ENCODE data around the gene FAM227A.
"Not testable (repeated sequence)": the region's sequence is repeated elsewhere in the genome, so short reads cannot be mapped to it uniquely, and the experiment has no call there.

Gene FAM227A

GRCh38 chr22:38610234-38610633, 46.0 kb downstream of the FAM227A start:
- DNase-seq, result no peak

DNA sequence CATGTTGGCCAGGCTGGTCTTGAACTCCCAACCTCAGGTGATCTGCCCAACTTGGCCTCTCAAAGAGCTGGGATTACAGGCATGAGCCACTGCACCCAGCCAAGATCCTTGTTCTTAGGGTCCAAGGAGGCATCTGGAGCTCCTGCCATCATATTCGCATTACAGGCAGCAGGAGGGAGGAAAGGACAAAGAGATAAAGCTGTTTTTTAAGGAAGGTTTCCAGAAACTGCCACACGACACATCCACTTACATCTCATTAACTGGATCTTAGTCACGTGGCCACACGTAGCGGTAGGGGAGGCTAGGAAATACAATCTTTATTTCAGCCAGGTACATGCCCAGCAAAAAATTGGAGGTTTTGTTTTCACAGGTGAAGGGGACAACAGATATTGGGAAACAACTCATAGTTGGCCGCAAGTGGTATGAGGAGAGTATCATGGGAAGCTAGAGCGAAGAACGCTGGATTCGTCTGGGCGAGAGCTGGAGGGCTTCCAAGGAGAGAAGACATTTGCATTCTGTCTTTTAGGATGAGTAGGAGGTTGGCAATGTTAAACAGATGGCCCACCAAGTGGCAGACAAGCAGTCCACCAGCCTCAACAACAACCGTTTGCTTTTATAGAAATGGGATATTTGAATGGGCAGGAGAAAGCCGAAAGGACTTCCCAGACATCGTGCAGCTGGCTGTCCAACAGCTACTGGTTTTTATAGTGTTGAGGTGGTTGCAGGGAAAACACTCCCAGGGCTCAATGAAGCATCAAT, 47.0 kb downstream of the FAM227A start:
- no peak for DNase-seq

DNA sequence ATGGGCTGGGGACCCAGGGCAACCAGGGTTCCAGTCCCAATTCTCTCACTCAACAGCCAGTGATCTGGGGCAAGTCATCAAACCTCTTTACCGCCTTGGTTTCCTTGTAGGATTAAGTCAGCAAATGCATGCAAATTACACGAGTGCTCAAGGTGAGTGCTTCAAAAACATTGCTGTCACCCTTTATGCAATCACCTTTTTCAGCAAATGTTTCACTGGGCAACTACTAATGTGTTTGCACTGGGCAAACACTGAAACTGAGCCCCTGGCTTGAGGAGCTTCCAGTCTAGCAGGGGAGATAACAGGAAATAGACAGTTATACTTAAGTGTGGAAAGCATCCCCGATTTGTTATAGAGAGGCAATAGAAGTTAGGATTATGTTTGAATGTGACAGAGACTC, 48.5 kb downstream of the FAM227A start:
- no peak for DNase-seq

GRCh38 chr22:38602166-38602565, 54.0 kb downstream of the FAM227A start:
- DNase-seq, result no peak

GRCh38 chr22:38601221-38601764, 54.9 kb downstream of the FAM227A start:
- DNase-seq, result no peak

- no peak for DNase-seq
These were observed 56.7 kb downstream of the FAM227A start for GRCh38 chr22:38599466-38599865.

GRCh38 chr22:38582923-38583322, 73.3 kb downstream of the FAM227A start:
- not testable (repeated sequence) for DNase-seq

DNA sequence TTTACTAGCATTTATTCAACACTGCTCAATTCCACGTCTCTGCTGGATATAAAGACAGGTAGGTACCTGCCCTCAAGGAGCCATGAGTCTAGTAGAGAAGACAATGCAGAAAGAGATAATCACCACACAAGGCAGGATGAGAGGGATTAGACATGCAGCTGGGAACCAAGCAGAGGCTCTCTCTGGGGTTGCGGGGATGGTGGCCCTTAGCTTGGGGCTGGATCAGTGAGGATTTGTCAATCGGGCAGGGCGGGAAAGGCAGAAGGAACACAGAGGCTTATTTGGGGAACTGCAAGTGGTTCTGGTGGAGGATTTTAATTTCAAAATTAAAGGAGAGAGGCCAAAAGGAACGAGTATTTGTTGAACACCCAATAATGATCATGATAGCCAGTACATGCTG, 77.7 kb downstream of the FAM227A start:
- no peak for DNase-seq

GRCh38 chr22:38572065-38572464, 84.1 kb downstream of the FAM227A start:
- peak; percentile 10 to 12 for DNase-seq

GRCh38 chr22:38570779-38571364, 85.3 kb downstream of the FAM227A start:
- DNase-seq, result peak; percentile 12 to 25

- DNase-seq, result peak; percentile 98
These were observed 86.0 kb downstream of the FAM227A start, which contains the start of gene DMC1 for GRCh38 chr22:38569972-38570778. TSS of gene DMC1 (minus strand) at chr22:38570183. CDS start at chr22:38568256, 1,927 bp downstream.

- no peak for DNase-seq
These were observed 86.8 kb downstream of the FAM227A start for GRCh38 chr22:38569181-38569971.

GRCh38 chr22:38567531-38568285, 88.5 kb downstream of the FAM227A start:
- DNase-seq, result no peak

DNA sequence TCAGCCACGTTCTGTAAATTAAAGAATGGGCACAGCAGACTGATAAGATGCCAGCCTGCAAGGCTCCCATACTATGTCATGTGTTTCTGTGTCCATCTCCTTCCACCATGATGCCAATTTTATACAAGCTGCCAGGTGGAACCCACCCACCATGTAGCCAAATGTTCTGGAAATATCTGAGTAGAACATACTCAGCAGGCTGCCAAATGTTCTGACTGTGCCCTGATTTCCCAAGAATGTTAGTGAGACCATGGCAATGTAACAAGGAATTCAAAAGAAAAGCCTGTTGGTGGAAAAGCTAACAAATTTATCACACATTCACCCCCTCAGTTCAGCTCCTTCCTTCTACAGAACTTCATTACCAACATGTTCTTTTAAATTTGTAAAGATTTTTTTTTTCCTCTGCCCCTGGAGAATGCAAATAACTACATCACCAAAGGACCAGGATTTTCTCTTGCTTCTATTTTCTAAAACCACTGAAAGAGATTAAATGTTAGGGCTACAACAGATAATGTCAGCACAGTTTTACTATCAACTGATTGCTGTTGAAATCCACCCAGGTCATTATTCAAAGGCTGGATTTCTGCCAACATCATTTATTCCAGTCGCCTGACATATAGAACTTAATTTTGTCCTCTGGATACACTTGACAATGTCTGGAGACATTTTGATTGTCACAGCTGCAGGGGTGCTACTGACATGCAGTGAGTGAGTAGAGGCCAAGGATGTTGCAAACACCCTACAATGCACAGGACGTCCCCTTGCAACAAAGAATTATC, 89.3 kb downstream of the FAM227A start:
- DNase-seq, result no peak

GRCh38 chr22:38565441-38565840, 90.8 kb downstream of the FAM227A start:
- DNase-seq, result no peak

DNA sequence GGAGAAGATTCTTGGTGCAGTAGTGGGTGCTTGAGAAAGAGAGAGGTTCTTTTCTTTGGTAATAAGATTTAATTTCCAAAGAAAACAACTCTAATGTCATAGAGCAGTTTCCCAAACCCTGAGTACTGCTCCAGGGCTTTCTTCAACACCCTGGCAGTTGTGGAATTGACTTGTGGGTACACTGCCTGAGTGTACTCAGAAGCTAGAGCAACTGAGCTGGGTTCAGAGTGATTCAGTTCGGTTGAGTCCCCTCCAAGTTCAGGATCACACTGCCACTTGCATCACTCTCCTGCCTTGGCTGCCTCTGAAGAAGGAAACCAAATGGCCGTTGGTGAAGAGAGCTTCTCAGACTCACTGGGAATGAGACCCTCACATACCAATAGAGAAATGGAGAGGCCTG, 91.5 kb downstream of the FAM227A start:
- no peak for DNase-seq

- no peak for DNase-seq
These were observed 101.9 kb downstream of the FAM227A start for GRCh38 chr22:38554281-38554680.

DNA sequence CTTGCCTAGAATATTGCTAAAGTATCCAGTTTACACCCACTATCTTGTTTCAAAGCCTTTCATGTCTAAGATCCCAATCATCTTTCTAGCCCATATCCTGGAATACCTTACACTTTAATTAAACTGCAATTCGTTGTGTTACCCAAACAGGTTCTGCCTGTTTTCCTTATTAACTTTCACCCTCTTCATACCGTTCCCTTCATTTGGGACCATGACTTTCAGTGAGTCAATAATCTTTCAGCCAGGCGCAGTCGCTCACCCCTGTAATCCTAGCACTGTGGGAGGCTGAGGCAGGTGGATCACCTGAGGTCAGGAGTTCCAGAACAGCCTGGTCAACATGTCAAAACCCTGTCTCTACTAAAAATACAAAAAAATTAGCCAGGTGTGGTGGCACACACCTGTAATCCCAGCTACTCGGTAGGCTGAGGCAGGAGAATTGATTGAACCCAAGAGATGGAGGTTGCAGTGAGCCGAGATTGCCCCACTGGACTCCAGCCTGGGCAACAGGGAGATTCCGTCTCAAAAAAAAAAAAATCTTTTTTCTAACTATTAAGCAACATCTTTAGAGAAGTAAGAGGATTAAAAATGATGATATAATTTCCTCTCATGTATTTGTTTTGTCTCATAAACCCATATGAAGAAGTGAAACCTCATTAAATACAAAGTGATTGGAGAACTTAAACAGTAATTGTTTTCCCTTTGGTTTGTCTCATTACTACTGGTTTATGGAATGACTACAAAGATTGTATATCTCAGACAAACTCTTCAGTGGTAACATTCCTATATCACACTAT, 106.9 kb downstream of the FAM227A start:
- no peak for DNase-seq

- no peak for DNase-seq
These were observed 115.5 kb downstream of the FAM227A start for GRCh38 chr22:38540701-38541100.
